HCT116 (cell line): ENCODE measurements around the gene KRTAP4-5. TPM values are rescaled to one million over a fixed set of nuclear protein-coding genes. Genes with fewer than 3 reads are reported as not detected.

Experiments
- ATAC-seq: fragments of 200-7000 bp; cut with Tn5 transposase; 2 replicates; pipeline ENCODE4 v1.9.1; 2020; ENCODE audit warnings: mild to moderate bottlenecking, moderate library complexity
- BruUV-seq: library from RNA; stranded (reverse); fragments of 400-500 nt; replicated peaks from 2 replicates; lab custom pipeline; 2021; lab: Mats Ljungman, UMichigan
- CTCF ChIA-PET: fragments of 300-600 bp; sonication (Branson Sonifier 250); formaldehyde crosslinking; loops from one replicate; lab custom pipeline; 2021; ENCODE audit warnings: antibody characterized with exemption; lab: Charles Lee
- POLR2A ChIA-PET: fragments of 300-600, 350-600 bp; sonication (Branson Sonifier 250); formaldehyde crosslinking; loops from one replicate; lab custom pipeline; 2021; ENCODE audit warnings: antibody characterized with exemption; lab: Charles Lee
- RAD21 ChIA-PET, 2 experiments: fragments of 300-600 bp; sonication (Branson Sonifier 250); formaldehyde crosslinking; loops; one replicate each; lab custom pipeline; 2023; ENCODE audit warnings: low total read pairs in 2 of 2; ENCODE audit not compliant: uncharacterized antibody in 2 of 2, unreplicated experiment in 2 of 2, low non-redundant PET in 1 of 2; lab: Charles Lee
- DNase-seq: peaks from one replicate; pipeline ENCODE4 v3.0.0-alpha.2; 2010; ENCODE audit warnings: low read depth, low spot score
- H2AFZ ChIP-seq: fragments of 200-600 bp; shearing (Covaris generic), sonication (generic); 2 replicates; pipeline ENCODE4 v1.6.1; 2017; ENCODE audit warnings: low read depth, mixed run types, mixed read lengths, antibody characterized with exemption, low read length; ENCODE audit not compliant: poor library complexity, severe bottlenecking
- H3K27ac ChIP-seq: 2 replicates; pipeline ENCODE4 v1.5.1; 2012; ENCODE audit warnings: low read depth, low read length
- H3K27me3 ChIP-seq: fragments of 200-600 bp; sonication (generic); 2 replicates; pipeline ENCODE4 v1.6.1; 2016; ENCODE audit warnings: mixed run types, low read length, mixed read lengths; ENCODE audit not compliant: insufficient read depth
- H3K36me3 ChIP-seq, 2 experiments: fragments of 200-500 bp in 1 of 2; fragments of 200-600 bp in 1 of 2; sonication (Bioruptor generic) in 1 of 2; sonication (generic) in 1 of 2; 2 replicates each; pipeline versions ENCODE4 v1.5.1 to v1.6.1; 2014 to 2016; ENCODE audit warnings: low read length in 2 of 2, inconsistent platforms in 1 of 2, mixed read lengths in 1 of 2, mixed run types in 1 of 2; ENCODE audit not compliant: insufficient read depth in 2 of 2, control insufficient read depth in 1 of 2
- H3K4me1 ChIP-seq, 2 experiments: fragments of 200-600 bp in 1 of 2; sonication (generic) in 1 of 2; 2 replicates each; pipeline versions ENCODE4 v1.5.1 to v1.6.1; 2012 to 2017; ENCODE audit warnings: low read length in 2 of 2, inconsistent platforms in 1 of 2, mild to moderate bottlenecking in 1 of 2, mixed read lengths in 1 of 2, mixed run types in 1 of 2, moderate library complexity in 1 of 2; ENCODE audit not compliant: insufficient read depth in 2 of 2, control insufficient read depth in 1 of 2
- H3K4me2 ChIP-seq: fragments of 200-600 bp; sonication (generic); 2 replicates; pipeline ENCODE4 v1.6.1; 2017; ENCODE audit warnings: mixed run types, low read length, mixed read lengths
- H3K4me3 ChIP-seq, 2 experiments: fragments of 200-600 bp in 1 of 2; sonication (generic) in 1 of 2; replicated peaks in 1 of 2; 2 replicates each; pipeline ENCODE4 v1.5.1; 2011 to 2016; ENCODE audit warnings: low read length in 2 of 2, control low read depth in 1 of 2, low read depth in 1 of 2, mild to moderate bottlenecking in 1 of 2, mixed read lengths in 1 of 2, mixed run types in 1 of 2
- H3K79me2 ChIP-seq: fragments of 200-600 bp; sonication (generic); 2 replicates; pipeline ENCODE4 v1.6.1; 2017; ENCODE audit warnings: mild to moderate bottlenecking, mixed run types, low read length, moderate library complexity, mixed read lengths; ENCODE audit not compliant: insufficient read depth
- H3K9ac ChIP-seq: fragments of 200-600 bp; sonication (generic); 2 replicates; pipeline ENCODE4 v1.6.1; 2016; ENCODE audit warnings: low read length, mixed read lengths
- H3K9me2 ChIP-seq: fragments of 200-600 bp; sonication (generic), shearing (Covaris generic); 2 replicates; pipeline ENCODE4 v1.6.1; 2017; ENCODE audit warnings: mixed run types, mild to moderate bottlenecking, moderate library complexity; ENCODE audit not compliant: insufficient read depth
- H3K9me3 ChIP-seq, 2 experiments: fragments of 200-500 bp in 1 of 2; fragments of 200-600 bp in 1 of 2; sonication (Bioruptor generic) in 1 of 2; sonication (generic) in 1 of 2; 2 replicates each; pipeline ENCODE4 v1.6.1; 2014 to 2017; ENCODE audit warnings: low read length in 2 of 2, mixed read lengths in 2 of 2, inconsistent platforms in 1 of 2, low read depth in 1 of 2, mild to moderate bottlenecking in 1 of 2, mixed run types in 1 of 2, moderate library complexity in 1 of 2; ENCODE audit not compliant: control insufficient read depth in 1 of 2, insufficient read depth in 1 of 2
- H4K20me1 ChIP-seq: fragments of 200-600 bp; sonication (generic), shearing (Covaris generic); 2 replicates; pipeline ENCODE4 v1.6.1; 2017; ENCODE audit warnings: mixed run types, mild to moderate bottlenecking, moderate library complexity; ENCODE audit not compliant: insufficient read depth
- CBX3 ChIP-seq: IDR thresholded peaks from 2 replicates; pipeline ENCODE4 v1.6.1; 2012; ENCODE audit warnings: low read depth
- EGR1 ChIP-seq: IDR thresholded peaks from 2 replicates; pipeline ENCODE4 v1.6.1; 2012; ENCODE audit warnings: low read depth
- EZH2 ChIP-seq: fragments of 200-600 bp; sonication (generic); IDR thresholded peaks from 2 replicates; pipeline ENCODE4 v1.6.1; 2017; ENCODE audit warnings: antibody characterized with exemption, mixed run types
- JUND ChIP-seq: IDR thresholded peaks from 2 replicates; pipeline ENCODE4 v1.6.1; 2012
- POLR2AphosphoS5 ChIP-seq: IDR thresholded peaks from 2 replicates; pipeline ENCODE4 v1.6.1; 2011; ENCODE audit warnings: mild to moderate bottlenecking, low read depth, low read length, moderate library complexity
- SIN3A ChIP-seq: IDR thresholded peaks from 2 replicates; pipeline ENCODE4 v1.6.1; 2012; ENCODE audit warnings: low read depth
- ZNF274 ChIP-seq: fragments of 200-500 bp; sonication (Bioruptor generic); IDR thresholded peaks from 2 replicates; pipeline ENCODE4 v1.6.1; 2014; ENCODE audit warnings: mild to moderate bottlenecking, low read depth, low read length, inconsistent platforms
- intact Hi-C: fragments of 100-400 bp; cut with micrococcal nuclease; formaldehyde crosslinking; loops from 2 replicates; pipeline ENCODE4 v1.10.0; 2022
- total RNA-seq: library from RNA; stranded (reverse); gene quantifications from one replicate; pipeline ENCODE4 v1.2.1, GENCODE V29; 2021; ENCODE audit not compliant: unreplicated experiment
- TF ChIP-seq, protein P1 (sequence below), 3 experiments: fragments of 200-600 bp in 1 of 3; sonication (generic) in 1 of 3; IDR thresholded peaks in 2 of 3; conservative IDR thresholded peaks in 1 of 3; 2 replicates each; pipeline ENCODE4 v1.5.1; 2012 to 2017; ENCODE audit warnings: low read depth in 2 of 3, low read length in 2 of 3, antibody characterized with exemption in 1 of 3, borderline replicate concordance in 1 of 3, control low read depth in 1 of 3, mild to moderate bottlenecking in 1 of 3, mixed read lengths in 1 of 3, mixed run types in 1 of 3, moderate library complexity in 1 of 3; ENCODE audit not compliant: insufficient read depth in 1 of 3
- TF ChIP-seq, protein P2 (sequence below): IDR thresholded peaks from 2 replicates; pipeline ENCODE4 v1.6.1; 2011; ENCODE audit warnings: mild to moderate bottlenecking, low read length, moderate library complexity; ENCODE audit not compliant: insufficient replicate concordance; ENCODE audit errors: extremely low read depth

Gene KRTAP4-5
- total RNA-seq, 1 experiment from 2014 or later = not detected

DNA sequence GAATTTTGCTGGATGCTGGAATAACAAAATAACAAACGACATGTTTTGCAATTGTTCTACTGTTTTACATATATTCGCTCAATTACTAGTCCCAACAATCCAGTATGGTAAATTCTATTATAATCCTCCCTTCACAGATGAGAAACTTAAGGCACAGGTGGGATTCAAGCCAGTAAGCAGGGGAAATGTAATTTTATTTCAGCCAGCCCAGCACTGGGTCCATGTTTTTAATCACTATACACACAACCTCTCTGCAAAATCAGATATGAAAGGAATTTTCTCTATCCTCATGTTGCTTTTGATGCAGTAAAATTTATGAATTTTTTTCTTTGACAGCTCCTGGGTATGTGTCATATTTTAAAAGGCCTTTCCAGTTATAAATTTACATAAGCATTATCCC is 4.4 kb downstream of the KRTAP4-5 start:
- CTCF ChIA-PET = no interaction called here
- DNase-seq (no peak), ATAC-seq (no peak)
- Histone ChIP-seq H3K36me3 (0 out of 4 replicates have a peak, but pooled peaks cover 0 to 5% of the 10 kb centered on the region in 2 experiments), H4K20me1 (no peaks in the 10 kb centered on the region), H3K79me2 (no peaks in the 10 kb centered on the region), H3K4me1 (no peaks in the 10 kb centered on the region; a peak in 1 of 4 replicates), H3K27ac (no peak overlapping the region), H3K4me2 (no peak overlapping the region), H2AFZ (no peak overlapping the region), H3K9me3 (peaks cover 0 to 30% of the 10 kb centered on the region in 2 experiments; a peak in 2 of 4 replicates)
- POLR2A ChIA-PET = no interaction called here
- RAD21 ChIA-PET = no interaction called here
- TF ChIP-seq JUND (no peak), POLR2AphosphoS5 (no peak), SIN3A (no peak), CBX3 (no peak), ZNF274 (no peak), EGR1 (no peak), EZH2 (no peak)
- TF ChIP-seq, protein P1, sequence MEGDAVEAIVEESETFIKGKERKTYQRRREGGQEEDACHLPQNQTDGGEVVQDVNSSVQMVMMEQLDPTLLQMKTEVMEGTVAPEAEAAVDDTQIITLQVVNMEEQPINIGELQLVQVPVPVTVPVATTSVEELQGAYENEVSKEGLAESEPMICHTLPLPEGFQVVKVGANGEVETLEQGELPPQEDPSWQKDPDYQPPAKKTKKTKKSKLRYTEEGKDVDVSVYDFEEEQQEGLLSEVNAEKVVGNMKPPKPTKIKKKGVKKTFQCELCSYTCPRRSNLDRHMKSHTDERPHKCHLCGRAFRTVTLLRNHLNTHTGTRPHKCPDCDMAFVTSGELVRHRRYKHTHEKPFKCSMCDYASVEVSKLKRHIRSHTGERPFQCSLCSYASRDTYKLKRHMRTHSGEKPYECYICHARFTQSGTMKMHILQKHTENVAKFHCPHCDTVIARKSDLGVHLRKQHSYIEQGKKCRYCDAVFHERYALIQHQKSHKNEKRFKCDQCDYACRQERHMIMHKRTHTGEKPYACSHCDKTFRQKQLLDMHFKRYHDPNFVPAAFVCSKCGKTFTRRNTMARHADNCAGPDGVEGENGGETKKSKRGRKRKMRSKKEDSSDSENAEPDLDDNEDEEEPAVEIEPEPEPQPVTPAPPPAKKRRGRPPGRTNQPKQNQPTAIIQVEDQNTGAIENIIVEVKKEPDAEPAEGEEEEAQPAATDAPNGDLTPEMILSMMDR (IDR thresholded peaks at IDR 0.05 in 2 of 3, conservative IDR thresholded peaks at IDR 0.05 in 1 of 3; ENCODE audit: borderline replicate concordance in 1 of 3, insufficient read depth in 1 of 3, low read depth in 2 of 3, low read length in 2 of 3) = no peak
- TF ChIP-seq, protein P2, sequence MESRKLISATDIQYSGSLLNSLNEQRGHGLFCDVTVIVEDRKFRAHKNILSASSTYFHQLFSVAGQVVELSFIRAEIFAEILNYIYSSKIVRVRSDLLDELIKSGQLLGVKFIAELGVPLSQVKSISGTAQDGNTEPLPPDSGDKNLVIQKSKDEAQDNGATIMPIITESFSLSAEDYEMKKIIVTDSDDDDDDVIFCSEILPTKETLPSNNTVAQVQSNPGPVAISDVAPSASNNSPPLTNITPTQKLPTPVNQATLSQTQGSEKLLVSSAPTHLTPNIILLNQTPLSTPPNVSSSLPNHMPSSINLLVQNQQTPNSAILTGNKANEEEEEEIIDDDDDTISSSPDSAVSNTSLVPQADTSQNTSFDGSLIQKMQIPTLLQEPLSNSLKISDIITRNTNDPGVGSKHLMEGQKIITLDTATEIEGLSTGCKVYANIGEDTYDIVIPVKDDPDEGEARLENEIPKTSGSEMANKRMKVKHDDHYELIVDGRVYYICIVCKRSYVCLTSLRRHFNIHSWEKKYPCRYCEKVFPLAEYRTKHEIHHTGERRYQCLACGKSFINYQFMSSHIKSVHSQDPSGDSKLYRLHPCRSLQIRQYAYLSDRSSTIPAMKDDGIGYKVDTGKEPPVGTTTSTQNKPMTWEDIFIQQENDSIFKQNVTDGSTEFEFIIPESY = no peak
- TF ChIP-seq, all 23 proteins: peak for 0
- no peak overlapping the region for H3K4me3 ChIP-seq
- BruUV-seq = no TSS peak
- no peaks in the 10 kb centered on the region for H3K27me3 ChIP-seq
- H3K9ac ChIP-seq = no peak overlapping the region
- intact Hi-C loops = no loop called here
- no peaks in the 10 kb centered on the region for H3K9me2 ChIP-seq
